Spinal cord (tissue), 10 donors: ENCODE measurements around the gene SMAD7. TPM values are rescaled to one million over a fixed set of nuclear protein-coding genes. Genes with fewer than 3 reads are reported as not detected.

Experiments
- DNase-seq, 6 donors: peaks; one replicate each; pipeline versions ENCODE4 v3.0.0 to v3.0.0-alpha.2; 2013 to 2015; ENCODE audit warnings: low spot score in 6 of 6, low read depth in 4 of 6
- H3K27ac ChIP-seq: one replicate; pipeline ENCODE4 v1.5.1; 2013; ENCODE audit warnings: low read depth, low read length, control low read depth
- H3K27me3 ChIP-seq: one replicate; pipeline ENCODE4 v1.6.1; 2013; ENCODE audit warnings: low read length; ENCODE audit not compliant: control insufficient read depth, insufficient read depth
- H3K36me3 ChIP-seq: one replicate; pipeline ENCODE4 v1.6.1; 2013; ENCODE audit warnings: low read length; ENCODE audit not compliant: control insufficient read depth, insufficient read depth
- H3K4me1 ChIP-seq: one replicate; pipeline ENCODE4 v1.6.1; 2013; ENCODE audit warnings: low read length; ENCODE audit not compliant: control insufficient read depth, insufficient read depth
- H3K4me3 ChIP-seq: one replicate; pipeline ENCODE4 v1.5.1; 2013; ENCODE audit warnings: low read depth, low read length, control low read depth
- H3K9me3 ChIP-seq: one replicate; pipeline ENCODE4 v1.6.1; 2013; ENCODE audit warnings: low read length; ENCODE audit not compliant: control insufficient read depth, insufficient read depth
- WGBS: methylation state at CpG from one replicate; pipeline ENCODE4 v1.1.5; 2013; ENCODE audit warnings: missing lambda C conversion rate; ENCODE audit not compliant: insufficient coverage; 5-methylcytosine and 5-hydroxymethylcytosine counted together
- polyA plus RNA-seq, 2 donors: library from polyadenylated mRNA; unstranded; fragments of 120-200 nt; gene quantifications; one replicate each; pipeline ENCODE4 v1.2.1, GENCODE V29; 2013; ENCODE audit not compliant: insufficient read length in 2 of 2
- total RNA-seq, 2 donors: library from RNA; depleted of rRNA in 1 of 2; stranded (reverse); fragments of 120-200 nt in 1 of 2; fragments of >200 nt in 1 of 2; gene quantifications; one replicate each; pipeline versions ENCODE4 v1.2.3 to v1.2.4, GENCODE V29; 2013 to 2014
- donor health status: healthy.

Gene SMAD7
- total and polyA plus RNA-seq, 4 donors: 18.5 to 28.8 (median 21.8) TPM

DNA sequence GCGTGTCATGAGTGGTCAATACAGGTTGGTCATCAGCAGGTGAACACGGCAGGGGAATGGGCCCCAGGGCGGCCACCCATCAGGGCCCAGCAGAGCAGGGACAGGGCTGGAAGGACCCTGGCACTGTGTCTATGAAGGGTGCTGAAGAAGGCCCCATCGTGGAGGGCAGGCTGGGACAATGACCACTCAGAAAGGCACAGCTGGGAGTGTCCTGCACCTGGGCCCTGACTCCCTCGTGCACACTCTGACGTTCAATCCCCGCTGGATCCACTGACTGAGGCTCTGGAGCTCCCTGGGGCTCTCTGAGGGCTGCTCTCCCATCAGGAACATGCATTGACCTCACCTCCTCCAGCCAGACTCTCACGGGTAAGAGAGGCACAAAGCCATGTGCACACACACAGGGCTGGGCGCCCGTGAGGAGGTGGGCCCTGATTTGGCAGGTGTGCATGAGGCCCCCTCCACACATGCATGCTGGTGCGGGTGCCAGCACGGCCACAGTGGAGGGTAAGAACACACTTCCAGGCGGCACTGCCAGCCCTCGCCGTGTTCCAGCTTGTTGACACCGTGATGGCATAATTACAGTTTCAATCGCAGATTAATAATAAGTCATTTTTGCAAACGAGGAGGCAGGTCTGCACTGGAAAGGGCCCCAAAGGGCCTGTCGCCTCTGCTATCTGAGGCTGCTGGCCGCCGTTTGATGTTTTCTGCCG is 58.5 kb downstream of the SMAD7 start:
- no peaks in the 10 kb centered on the region for H3K27me3 ChIP-seq
- 75% methylated on average over 16 of the region's 22 CpGs for WGBS
- H3K27ac ChIP-seq: no peak overlapping the region
- H3K36me3 ChIP-seq: no peaks in the 10 kb centered on the region
- DNase-seq: peak in 1 of 6 donors; percentile 28
- H3K9me3 ChIP-seq: no peaks in the 10 kb centered on the region
- H3K4me1 ChIP-seq: peaks cover 77% of the 10 kb centered on the region
- H3K4me3 ChIP-seq: no peak overlapping the region

DNA sequence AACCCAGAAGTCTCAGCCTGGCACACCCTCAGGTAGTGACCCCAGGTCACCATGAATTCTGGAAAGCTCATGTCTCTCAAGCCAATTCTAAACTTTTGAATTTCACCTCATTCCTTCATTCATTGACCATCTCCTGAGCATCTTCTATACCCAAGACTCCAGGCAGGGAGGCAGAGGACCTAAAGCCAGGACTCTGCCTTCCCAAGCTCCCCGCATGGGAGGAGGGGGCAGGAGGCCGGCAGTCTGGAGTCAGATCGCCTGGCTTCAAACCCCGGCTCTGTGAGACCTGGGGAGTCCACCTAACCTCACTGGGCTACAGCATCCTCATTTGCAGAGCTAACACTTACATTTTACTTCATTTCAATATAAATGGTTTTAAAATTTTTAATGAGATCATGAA is 59.0 kb downstream of the SMAD7 start:
- DNase-seq: no peak
- Histone ChIP-seq H3K4me3 (no peak overlapping the region), H3K9me3 (no peaks in the 10 kb centered on the region), H3K27me3 (no peaks in the 10 kb centered on the region), H3K27ac (no peak overlapping the region), H3K36me3 (no peaks in the 10 kb centered on the region), H3K4me1 (peaks cover 73% of the 10 kb centered on the region)
- WGBS: no CpG with 5 or more reads among the region's 4 CpGs

- peaks cover 76% of the 10 kb centered on the region for H3K4me1 ChIP-seq
- no peak overlapping the region for H3K4me3 ChIP-seq
- H3K36me3 ChIP-seq: no peaks in the 10 kb centered on the region
- 36% methylated on average over 13 of the region's 13 CpGs for WGBS
- peak overlapping the region; percentile 67 for H3K27ac ChIP-seq
- H3K9me3 ChIP-seq: no peaks in the 10 kb centered on the region
- DNase-seq: peak in 4 of 6 donors; percentile 54 to 89 (median 70)
- no peaks in the 10 kb centered on the region for H3K27me3 ChIP-seq
These were observed 60.6 kb downstream of the SMAD7 start for GRCh38 chr18:48889981-48890762.

DNA sequence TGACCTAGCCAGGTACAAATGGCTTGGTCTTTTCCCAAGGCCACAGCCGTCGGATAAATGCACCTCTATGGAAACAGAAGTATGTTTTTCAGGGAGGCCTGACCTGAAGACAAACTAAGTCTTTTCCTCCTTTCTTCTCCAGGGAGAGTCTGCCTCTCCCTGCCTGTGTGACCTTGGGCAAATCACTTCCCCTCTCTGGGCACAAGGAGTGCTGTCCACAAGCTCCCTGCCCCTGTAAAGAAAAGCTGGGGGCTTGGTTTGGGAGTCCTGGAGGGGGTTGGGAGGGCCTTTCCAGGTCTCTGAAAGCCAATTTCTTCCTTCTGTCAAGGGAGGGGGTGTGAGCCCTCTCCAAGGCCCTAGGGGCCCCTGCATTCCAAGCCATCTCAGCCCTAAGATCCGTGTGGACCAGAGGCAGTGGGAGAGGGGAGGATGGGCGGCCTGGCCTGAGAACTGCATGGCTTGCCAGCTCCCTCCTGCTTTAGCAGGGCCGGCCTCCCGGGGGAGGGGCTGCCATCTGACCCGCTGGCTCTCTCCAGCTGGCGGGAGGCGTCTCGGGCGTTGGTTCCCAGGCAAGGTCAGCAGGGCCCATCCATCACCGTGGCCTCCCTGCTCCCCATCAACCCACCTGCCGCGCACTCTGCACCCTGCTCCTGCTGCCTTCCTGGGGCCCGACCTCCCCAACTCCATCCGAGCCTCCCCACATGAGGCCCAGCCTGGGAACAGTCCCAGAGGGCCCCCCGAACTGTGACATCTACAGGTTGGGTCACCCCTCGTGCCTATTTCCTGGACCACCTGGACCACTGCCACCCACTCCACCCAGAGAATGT is 61.4 kb downstream of the SMAD7 start:
- 31% methylated on average over 15 of the region's 18 CpGs for WGBS
- peak overlapping the region; percentile 67 for H3K27ac ChIP-seq

GRCh38 chr18:48888773-48889080 is 62.0 kb downstream of the SMAD7 start:
- Histone ChIP-seq H3K9me3 (no peaks in the 10 kb centered on the region), H3K36me3 (no peaks in the 10 kb centered on the region), H3K27ac (no peak overlapping the region), H3K4me3 (no peak overlapping the region), H3K27me3 (no peaks in the 10 kb centered on the region), H3K4me1 (peaks cover 62% of the 10 kb centered on the region)
- WGBS: 97% methylated on average over 4 of the region's 5 CpGs
- DNase-seq: no peak

More for the DNA sequence above, 61.4 kb downstream of the SMAD7 start:
- Histone ChIP-seq H3K36me3 (no peaks in the 10 kb centered on the region), H3K4me3 (no peak overlapping the region), H3K4me1 (peaks cover 68% of the 10 kb centered on the region), H3K27me3 (no peaks in the 10 kb centered on the region), H3K9me3 (no peaks in the 10 kb centered on the region)
- DNase-seq: peak in 2 of 6 donors; percentile 49 to 77

DNA sequence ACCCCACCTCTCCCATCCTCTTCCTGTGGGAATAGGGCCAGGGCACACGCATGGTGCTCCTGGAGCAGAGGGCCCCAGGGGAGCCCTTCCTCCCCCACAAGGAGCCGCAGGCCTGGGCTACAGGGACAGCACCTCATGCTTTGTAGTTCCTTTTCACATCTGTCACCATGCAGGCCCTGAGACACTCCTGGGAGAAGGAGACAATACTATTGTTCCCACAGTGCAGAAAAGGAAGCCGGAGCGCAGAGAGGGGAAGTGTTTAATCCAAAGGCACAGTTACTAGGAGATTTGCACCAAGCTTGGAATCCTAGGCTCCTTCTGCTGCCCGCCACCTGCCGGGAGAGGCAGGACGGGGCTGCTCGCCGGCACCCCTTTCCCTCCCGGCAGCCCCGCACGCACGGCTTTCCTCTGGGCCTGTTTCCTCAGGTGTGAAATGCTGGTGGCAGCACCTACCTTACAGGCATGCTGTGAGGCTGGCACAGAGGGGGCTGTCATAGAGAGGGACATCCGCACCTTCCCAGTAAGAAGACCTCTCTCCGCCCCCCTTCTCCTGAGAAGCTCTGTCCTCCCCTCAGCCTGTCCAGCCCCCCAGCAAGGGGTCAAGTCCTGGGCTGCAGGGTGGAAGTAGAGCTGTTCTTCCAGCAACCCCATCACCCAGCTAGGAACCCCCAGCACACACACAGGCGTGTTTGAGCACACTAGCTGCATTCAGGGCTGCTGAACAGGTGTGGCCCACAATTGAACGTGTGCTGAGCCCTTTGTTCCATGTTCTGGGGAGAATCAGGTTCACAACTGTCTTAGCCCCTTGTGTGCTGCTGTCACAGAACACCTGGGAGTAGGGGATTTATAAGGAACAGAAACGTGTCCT is 62.6 kb downstream of the SMAD7 start:
- H3K27ac ChIP-seq: no peak overlapping the region
- H3K4me1 ChIP-seq: peaks cover 56% of the 10 kb centered on the region
- H3K27me3 ChIP-seq: no peaks in the 10 kb centered on the region
- DNase-seq: no peak
- H3K9me3 ChIP-seq: no peaks in the 10 kb centered on the region
- H3K36me3 ChIP-seq: no peaks in the 10 kb centered on the region
- H3K4me3 ChIP-seq: no peak overlapping the region
- WGBS: 85% methylated on average over 17 of the region's 18 CpGs

DNA sequence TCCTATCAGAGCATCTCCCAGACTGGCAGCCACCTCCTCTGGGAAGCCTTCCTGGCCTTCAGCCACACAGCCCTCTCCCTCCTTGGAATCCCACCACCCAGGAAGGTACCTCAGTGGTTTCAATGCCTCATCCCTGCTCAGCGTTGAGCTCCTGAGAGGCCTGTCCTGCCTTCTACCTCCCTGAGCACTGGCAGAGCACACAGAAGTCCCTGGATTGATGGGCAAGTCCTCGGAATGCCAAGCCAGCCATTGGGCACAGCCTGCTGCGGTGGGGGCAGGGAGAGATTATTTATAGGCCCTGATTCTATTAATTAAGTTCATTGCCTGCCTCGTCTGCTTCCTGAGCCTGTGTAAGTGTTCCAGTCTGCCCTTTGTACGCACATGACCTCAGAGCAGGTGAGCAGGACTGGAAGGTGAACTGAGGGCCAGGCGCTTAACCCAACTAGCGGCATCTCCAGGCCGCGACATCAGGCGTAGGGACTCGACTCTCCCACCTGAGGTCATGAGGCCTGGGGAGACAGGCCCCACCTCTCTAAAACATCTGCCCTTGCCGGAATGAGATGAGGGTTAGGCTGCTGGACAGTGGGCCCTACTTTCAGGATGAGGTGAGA is 63.4 kb downstream of the SMAD7 start:
- no peak for DNase-seq
- Histone ChIP-seq H3K4me1 (peaks cover 51% of the 10 kb centered on the region), H3K36me3 (no peaks in the 10 kb centered on the region), H3K4me3 (no peak overlapping the region), H3K9me3 (no peaks in the 10 kb centered on the region), H3K27me3 (no peaks in the 10 kb centered on the region), H3K27ac (no peak overlapping the region)
- 79% methylated on average over 5 of the region's 12 CpGs for WGBS

GRCh38 chr18:48886520-48887293 is 64.1 kb downstream of the SMAD7 start:
- Histone ChIP-seq H3K9me3 (no peaks in the 10 kb centered on the region), H3K36me3 (no peaks in the 10 kb centered on the region), H3K4me1 (peaks cover 46% of the 10 kb centered on the region), H3K4me3 (no peak overlapping the region), H3K27ac (no peak overlapping the region), H3K27me3 (no peaks in the 10 kb centered on the region)
- WGBS: 86% methylated on average over 7 of the region's 8 CpGs
- no peak for DNase-seq
